ENCODE data around the gene ZSCAN30. TPM values are rescaled to one million over a fixed set of nuclear protein-coding genes. Genes with fewer than 3 reads are reported as not detected.

Gene ZSCAN30
- total and polyA plus RNA-seq, 2 of the 13 experiments (the other 11 are each of a cell fraction or from before 2014, with no cell fraction given), result 7.4 to 7.7 TPM

GRCh38 chr18:35240664-35241447 lies 49.2 kb downstream of the ZSCAN30 start, which contains the start of gene ZNF397 (continued):
- TF ChIP-seq TAF1 (CRISPR knock-in tag; IDR thresholded peaks at IDR 0.05) (peak; percentile 91), ZBTB8A (CRISPR knock-in tag; IDR thresholded peaks at IDR 0.05; ENCODE audit: borderline replicate concordance, low read depth) (no peak), ZNF570 (CRISPR knock-in tag; IDR thresholded peaks at IDR 0.05; ENCODE audit: borderline replicate concordance) (no peak), ISX (CRISPR knock-in tag; conservative IDR thresholded peaks at IDR 0.05) (0 out of 2 replicates have a peak, but pooled peaks have one; percentile 74), HOXD1 (CRISPR knock-in tag; IDR thresholded peaks at IDR 0.05) (peak; percentile 57; the same call in 1 of the 2 replicates), ZNF382 (CRISPR knock-in tag; IDR thresholded peaks at IDR 0.05; ENCODE audit: borderline replicate concordance) (no peak), YY1 (IDR thresholded peaks at IDR 0.05; ENCODE audit: insufficient read depth, insufficient replicate concordance, low read depth, low read length) (no peak), ZFYVE20 (CRISPR knock-in tag; IDR thresholded peaks at IDR 0.05; ENCODE audit: borderline replicate concordance, low read depth) (no peak), KLF15 (CRISPR knock-in tag; IDR thresholded peaks at IDR 0.05; ENCODE audit: borderline replicate concordance) (no peak), SPEN (CRISPR knock-in tag; IDR thresholded peaks at IDR 0.05; ENCODE audit: low read depth) (peak; percentile 90), GMEB2 (CRISPR knock-in tag; IDR thresholded peaks at IDR 0.05; ENCODE audit: low read depth) (peak; percentile 18; the same call in 1 of the 2 replicates), RORA (CRISPR knock-in tag; IDR thresholded peaks at IDR 0.05) (no peak), ZNF207 (IDR thresholded peaks at IDR 0.05; ENCODE audit: borderline replicate concordance) (no peak), SP1 (IDR thresholded peaks at IDR 0.05) (no peak), SP1 (CRISPR knock-in tag; IDR thresholded peaks at IDR 0.05) (peak; percentile 90), SMYD3 (CRISPR knock-in tag; IDR thresholded peaks at IDR 0.05) (peak; percentile 20; the same call in 1 of the 2 replicates), ZNF407 (CRISPR knock-in tag; IDR thresholded peaks at IDR 0.05; ENCODE audit: not compliant biosample characterization) (no peak), E2F2 (CRISPR knock-in tag; IDR thresholded peaks at IDR 0.05; ENCODE audit: borderline replicate concordance) (no peak), ZNF44 (CRISPR knock-in tag; IDR thresholded peaks at IDR 0.05) (no peak; the same call in 1 of the 2 replicates)

Data from HepG2 (cell line).